Measurements from ENCODE around the gene GNAI1. TPM values are rescaled to one million over a fixed set of nuclear protein-coding genes. Genes with fewer than 3 reads are reported as not detected.

Gene GNAI1
- total RNA-seq, 4 donors from 2014 or later: 29.4 to 78.5 (median 35.5) TPM

GRCh38 chr7:80225361-80225760, 90.7 kb downstream of the GNAI1 start:
- DNase-seq (ENCODE audit: low spot score in 2 of 2): no peak
- Histone ChIP-seq H3K9me3 (no peaks in the 10 kb centered on the region), H3K4me1 (peaks cover 0 to 9% (median 0%) of the 10 kb centered on the region in 4 donors), H3K27me3 (no peaks in the 10 kb centered on the region), H3K27ac (no peak overlapping the region), H3K4me3 (no peak overlapping the region), H3K36me3 (no peaks in the 10 kb centered on the region)
- TF ChIP-seq EP300 (IDR thresholded peaks at IDR 0.05) (no peak), POLR2A (IDR thresholded peaks at IDR 0.05) (no peak)
- TF ChIP-seq, protein P1, sequence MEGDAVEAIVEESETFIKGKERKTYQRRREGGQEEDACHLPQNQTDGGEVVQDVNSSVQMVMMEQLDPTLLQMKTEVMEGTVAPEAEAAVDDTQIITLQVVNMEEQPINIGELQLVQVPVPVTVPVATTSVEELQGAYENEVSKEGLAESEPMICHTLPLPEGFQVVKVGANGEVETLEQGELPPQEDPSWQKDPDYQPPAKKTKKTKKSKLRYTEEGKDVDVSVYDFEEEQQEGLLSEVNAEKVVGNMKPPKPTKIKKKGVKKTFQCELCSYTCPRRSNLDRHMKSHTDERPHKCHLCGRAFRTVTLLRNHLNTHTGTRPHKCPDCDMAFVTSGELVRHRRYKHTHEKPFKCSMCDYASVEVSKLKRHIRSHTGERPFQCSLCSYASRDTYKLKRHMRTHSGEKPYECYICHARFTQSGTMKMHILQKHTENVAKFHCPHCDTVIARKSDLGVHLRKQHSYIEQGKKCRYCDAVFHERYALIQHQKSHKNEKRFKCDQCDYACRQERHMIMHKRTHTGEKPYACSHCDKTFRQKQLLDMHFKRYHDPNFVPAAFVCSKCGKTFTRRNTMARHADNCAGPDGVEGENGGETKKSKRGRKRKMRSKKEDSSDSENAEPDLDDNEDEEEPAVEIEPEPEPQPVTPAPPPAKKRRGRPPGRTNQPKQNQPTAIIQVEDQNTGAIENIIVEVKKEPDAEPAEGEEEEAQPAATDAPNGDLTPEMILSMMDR (IDR thresholded peaks at IDR 0.05): no peak

- Histone ChIP-seq H3K27me3 (no peaks in the 10 kb centered on the region), H3K4me3 (no peak overlapping the region), H3K27ac (no peak overlapping the region), H3K4me1 (peaks cover 0 to 9% (median 0%) of the 10 kb centered on the region in 4 donors), H3K36me3 (no peaks in the 10 kb centered on the region), H3K9me3 (no peaks in the 10 kb centered on the region)
- TF ChIP-seq POLR2A (IDR thresholded peaks at IDR 0.05) (no peak), EP300 (IDR thresholded peaks at IDR 0.05) (no peak)
- TF ChIP-seq, protein P1 (IDR thresholded peaks at IDR 0.05): no peak
- 63 to 69% methylated on average over 4 of the region's 4 CpGs for WGBS, 2 donors
- no peak for DNase-seq (ENCODE audit: low spot score in 2 of 2)
Observed at GRCh38 chr7:80226629-80227028, 92.0 kb downstream of the GNAI1 start.

- Histone ChIP-seq H3K36me3 (no peaks in the 10 kb centered on the region), H3K27me3 (no peaks in the 10 kb centered on the region), H3K4me3 (no peak overlapping the region), H3K4me1 (peaks cover 0 to 4% (median 0%) of the 10 kb centered on the region in 4 donors), H3K27ac (no peak overlapping the region), H3K9me3 (no peaks in the 10 kb centered on the region)
- DNase-seq (ENCODE audit: low spot score in 2 of 2): no peak
- WGBS, 2 donors: 77 to 78% methylated on average over 2 of the region's 2 CpGs
- TF ChIP-seq POLR2A (IDR thresholded peaks at IDR 0.05) (no peak), EP300 (IDR thresholded peaks at IDR 0.05) (no peak)
- TF ChIP-seq, protein P1 (IDR thresholded peaks at IDR 0.05): no peak
Observed at GRCh38 chr7:80230327-80230726, 95.7 kb downstream of the GNAI1 start.

GRCh38 chr7:80231707-80232106, 97.1 kb downstream of the GNAI1 start:
- WGBS, 2 donors: 88 to 94% methylated on average over 2 of the region's 2 CpGs
- H3K4me1 ChIP-seq: no peaks in the 10 kb centered on the region
- TF ChIP-seq EP300 (IDR thresholded peaks at IDR 0.05) (no peak), POLR2A (IDR thresholded peaks at IDR 0.05) (no peak)
- TF ChIP-seq, protein P1 (IDR thresholded peaks at IDR 0.05): no peak
- no peak overlapping the region for H3K4me3 ChIP-seq
- no peak for DNase-seq (ENCODE audit: low spot score in 2 of 2)
- no peaks in the 10 kb centered on the region for H3K36me3 ChIP-seq
- H3K27ac ChIP-seq: no peak overlapping the region
- no peaks in the 10 kb centered on the region for H3K9me3 ChIP-seq
- no peaks in the 10 kb centered on the region for H3K27me3 ChIP-seq

DNA sequence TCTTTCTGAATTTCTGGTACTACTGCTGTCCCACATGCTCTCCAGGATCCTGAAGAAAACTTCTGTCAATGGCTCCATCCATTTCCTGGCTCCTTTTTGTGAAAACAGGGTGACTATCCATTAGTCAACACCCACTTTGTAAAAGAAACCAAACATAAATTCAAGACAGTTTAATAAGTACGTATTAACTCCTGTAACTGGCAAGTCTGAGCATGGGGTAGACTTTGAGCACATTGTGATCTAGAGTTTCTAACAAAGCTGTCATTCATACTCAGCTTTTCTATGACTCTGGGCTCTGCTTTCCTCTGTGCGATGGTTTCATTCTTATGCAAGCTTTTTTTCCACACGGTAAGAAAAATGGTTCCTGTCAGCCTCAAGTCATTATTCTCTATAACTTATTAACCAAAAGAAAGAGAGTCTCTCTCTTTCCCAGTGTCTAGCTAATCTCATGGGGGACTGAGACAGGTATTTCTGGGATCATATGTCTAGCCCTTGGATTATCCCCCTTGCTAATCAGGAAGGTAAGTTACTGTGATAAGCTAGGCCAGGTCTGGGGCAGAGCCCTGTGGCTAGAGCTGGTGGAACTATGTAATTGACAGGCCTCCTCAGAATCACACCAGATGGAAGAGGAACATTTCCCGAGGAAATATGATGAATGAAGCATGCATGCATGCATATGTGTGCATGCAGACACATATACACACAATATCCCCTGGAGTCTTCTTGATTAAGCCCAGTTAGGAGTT, 98.5 kb downstream of the GNAI1 start:
- H3K4me3 ChIP-seq: no peak overlapping the region
- H3K9me3 ChIP-seq: no peaks in the 10 kb centered on the region
- TF ChIP-seq EP300 (IDR thresholded peaks at IDR 0.05) (no peak), POLR2A (IDR thresholded peaks at IDR 0.05) (no peak)
- TF ChIP-seq, protein P1 (IDR thresholded peaks at IDR 0.05): no peak
- H3K27ac ChIP-seq: no peak overlapping the region
- no peaks in the 10 kb centered on the region for H3K27me3 ChIP-seq
- DNase-seq (ENCODE audit: low spot score in 2 of 2): no peak
- WGBS, 2 donors: 64% methylated on average over 4 of the region's 4 CpGs
- no peaks in the 10 kb centered on the region for H3K36me3 ChIP-seq
- H3K4me1 ChIP-seq: no peaks in the 10 kb centered on the region

All from tibial nerve (tissue), 4 donors.